Activated T-helper 1 cell treated with anti-CD3 and anti-CD28 coated beads, Interleukin-12 subunit alpha, Interleukin-12 subunit beta, Interleukin-2, Interleukin-4 antibody, amounts not matched to agents 30 ng/mL and 10 ng/mL and 1 ng/mL, durations not matched to agents 14 hours and 24 hours and 36 hours (primary cell): ENCODE data around the gene KRT3. TPM values are rescaled to one million over a fixed set of nuclear protein-coding genes. Genes with fewer than 3 reads are reported as not detected.
"Not testable (repeated sequence)": the region's sequence is repeated elsewhere in the genome, so short reads cannot be mapped to it uniquely, and the experiment has no call there.

ENCODE experiments used
- DNase-seq: peaks from one replicate; pipeline ENCODE4 v3.0.0; 2021; ENCODE audit warnings: low spot score
- H3K27ac Mint-ChIP-seq: one replicate; pipeline ENCODE4 v1.8.0; 2021; ENCODE audit warnings: mild to moderate bottlenecking, mixed read lengths
- H3K27me3 Mint-ChIP-seq: one replicate; pipeline ENCODE4 v1.8.0; 2022; ENCODE audit warnings: mild to moderate bottlenecking, moderate library complexity, mixed read lengths; ENCODE audit not compliant: insufficient read depth
- H3K36me3 Mint-ChIP-seq: one replicate; pipeline ENCODE4 v1.8.0; 2021; ENCODE audit warnings: low read depth, mixed read lengths
- H3K4me1 Mint-ChIP-seq: one replicate; pipeline ENCODE4 v1.8.0; 2021; ENCODE audit warnings: low read depth, mixed read lengths
- H3K4me3 Mint-ChIP-seq: one replicate; pipeline ENCODE4 v1.8.0; 2021; ENCODE audit warnings: mild to moderate bottlenecking, moderate library complexity, mixed read lengths
- H3K9me3 Mint-ChIP-seq: one replicate; pipeline ENCODE4 v1.8.0; 2021; ENCODE audit warnings: mixed read lengths
- intact Hi-C: fragments of 100-400 bp; cut with micrococcal nuclease; formaldehyde crosslinking; loops from one replicate; pipeline ENCODE4 v1.15.1; 2024
- total RNA-seq: library from RNA; stranded (reverse); gene quantifications from 2 replicates; pipeline ENCODE4 v1.2.3, GENCODE V29; 2022

KRT3 gene
- total RNA-seq, 1 donor from 2014 or later, result 0.08 TPM

DNA sequence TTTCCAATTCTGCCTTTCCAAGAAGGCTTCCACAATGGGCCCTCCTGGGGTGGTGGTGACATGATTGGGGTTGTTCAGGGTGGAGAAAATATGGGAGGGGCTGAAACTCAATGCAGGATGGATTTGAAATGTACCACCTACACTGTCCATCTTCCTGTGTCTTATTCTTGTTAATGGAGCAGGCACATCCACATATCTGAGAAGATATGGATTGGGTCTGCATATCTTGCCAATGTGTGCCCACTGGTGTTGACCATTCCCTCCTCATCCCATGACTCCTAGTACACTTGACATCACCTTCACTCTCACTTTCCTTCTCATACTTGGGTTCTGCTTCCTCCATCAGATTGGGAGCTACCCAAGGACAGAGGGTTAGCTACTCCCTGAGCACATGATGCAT, 26.0 kb downstream of the KRT3 start:
- H3K27ac Mint-ChIP-seq, result no peak overlapping the region
- no peaks in the 10 kb centered on the region for H3K9me3 Mint-ChIP-seq
- DNase-seq, result no peak
- H3K4me1 Mint-ChIP-seq, result no peaks in the 10 kb centered on the region
- intact Hi-C loops, result no loop called here
- H3K4me3 Mint-ChIP-seq, result no peak overlapping the region
- no peaks in the 10 kb centered on the region for H3K27me3 Mint-ChIP-seq
- no peaks in the 10 kb centered on the region for H3K36me3 Mint-ChIP-seq

GRCh38 chr12:52769354-52769753, 26.6 kb downstream of the KRT3 start:
- no peak for DNase-seq
- H3K36me3 Mint-ChIP-seq, result no peaks in the 10 kb centered on the region
- H3K27ac Mint-ChIP-seq, result no peak overlapping the region
- H3K4me1 Mint-ChIP-seq, result no peaks in the 10 kb centered on the region
- no peaks in the 10 kb centered on the region for H3K9me3 Mint-ChIP-seq
- H3K4me3 Mint-ChIP-seq, result no peak overlapping the region
- intact Hi-C loops, result no loop called here
- H3K27me3 Mint-ChIP-seq, result no peaks in the 10 kb centered on the region

DNA sequence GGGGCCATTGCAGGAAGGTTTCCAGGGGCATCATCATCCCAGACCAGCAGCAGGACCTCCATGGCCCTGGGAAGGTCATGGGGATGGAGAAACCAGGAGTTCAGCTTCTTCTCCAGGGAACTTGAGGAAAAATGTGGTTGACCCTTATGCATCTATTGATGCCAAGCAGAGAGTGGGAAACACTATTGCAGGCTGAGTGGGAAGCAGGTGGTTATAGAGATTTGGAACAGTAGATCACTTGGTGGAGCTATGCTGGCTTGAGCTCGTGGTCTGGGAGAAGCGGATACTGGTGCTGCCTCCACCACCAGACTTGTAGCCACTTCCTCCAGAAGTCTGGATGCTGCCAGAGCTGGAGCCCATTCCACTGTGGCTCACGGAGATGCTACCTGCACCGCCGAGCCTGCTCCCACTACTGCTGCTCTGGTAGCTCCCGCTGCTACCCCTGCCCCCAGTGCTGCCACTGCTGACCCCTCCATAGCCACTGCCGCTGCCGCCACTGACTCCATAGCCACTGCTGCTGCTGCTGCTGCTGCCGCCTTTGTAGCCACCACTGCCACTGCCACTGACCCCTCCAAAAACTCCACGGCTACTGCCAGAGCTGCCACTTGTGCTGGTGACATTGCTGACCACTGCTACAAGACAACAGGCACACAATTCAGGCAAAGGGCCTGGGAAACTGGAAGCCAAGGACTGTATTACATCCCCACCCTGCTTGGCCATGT, 27.3 kb downstream of the KRT3 start:
- Mint-ChIP-seq H3K36me3 (no peaks in the 10 kb centered on the region), H3K4me1 (no peaks in the 10 kb centered on the region), H3K27ac (no peak overlapping the region), H3K27me3 (no peaks in the 10 kb centered on the region), H3K4me3 (no peak overlapping the region), H3K9me3 (no peaks in the 10 kb centered on the region)
- DNase-seq, result no peak
- intact Hi-C loops, result no loop called here

- Mint-ChIP-seq H3K27me3 (no peaks in the 10 kb centered on the region), H3K4me1 (no peaks in the 10 kb centered on the region), H3K27ac (no peak overlapping the region), H3K9me3 (no peaks in the 10 kb centered on the region), H3K4me3 (no peak overlapping the region), H3K36me3 (no peaks in the 10 kb centered on the region)
- no peak for DNase-seq
- intact Hi-C loops, result no loop called here
These were observed 28.5 kb downstream of the KRT3 start for GRCh38 chr12:52767427-52767826.

DNA sequence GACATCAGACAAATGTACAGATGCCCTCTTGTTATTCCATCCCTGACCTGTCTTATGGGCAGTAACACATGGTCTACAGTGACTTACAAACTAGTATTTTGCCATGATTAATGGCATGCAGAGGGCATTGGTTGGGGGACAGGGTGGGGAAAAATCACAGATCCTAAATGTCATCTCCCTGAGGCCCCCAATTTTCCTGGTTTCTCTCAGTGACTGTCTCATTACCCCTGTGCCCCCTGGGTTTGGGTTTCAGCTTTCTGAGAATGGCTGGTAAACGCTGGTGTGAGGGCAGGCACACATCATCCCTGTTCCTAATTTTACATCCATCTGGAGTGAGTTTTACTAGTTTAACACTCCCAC, 28.9 kb downstream of the KRT3 start:
- H3K27ac Mint-ChIP-seq, result no peak overlapping the region
- H3K27me3 Mint-ChIP-seq, result no peaks in the 10 kb centered on the region
- no peak overlapping the region for H3K4me3 Mint-ChIP-seq
- no peaks in the 10 kb centered on the region for H3K9me3 Mint-ChIP-seq
- DNase-seq, result no peak
- intact Hi-C loops, result no loop called here
- no peaks in the 10 kb centered on the region for H3K4me1 Mint-ChIP-seq
- H3K36me3 Mint-ChIP-seq, result no peaks in the 10 kb centered on the region

DNA sequence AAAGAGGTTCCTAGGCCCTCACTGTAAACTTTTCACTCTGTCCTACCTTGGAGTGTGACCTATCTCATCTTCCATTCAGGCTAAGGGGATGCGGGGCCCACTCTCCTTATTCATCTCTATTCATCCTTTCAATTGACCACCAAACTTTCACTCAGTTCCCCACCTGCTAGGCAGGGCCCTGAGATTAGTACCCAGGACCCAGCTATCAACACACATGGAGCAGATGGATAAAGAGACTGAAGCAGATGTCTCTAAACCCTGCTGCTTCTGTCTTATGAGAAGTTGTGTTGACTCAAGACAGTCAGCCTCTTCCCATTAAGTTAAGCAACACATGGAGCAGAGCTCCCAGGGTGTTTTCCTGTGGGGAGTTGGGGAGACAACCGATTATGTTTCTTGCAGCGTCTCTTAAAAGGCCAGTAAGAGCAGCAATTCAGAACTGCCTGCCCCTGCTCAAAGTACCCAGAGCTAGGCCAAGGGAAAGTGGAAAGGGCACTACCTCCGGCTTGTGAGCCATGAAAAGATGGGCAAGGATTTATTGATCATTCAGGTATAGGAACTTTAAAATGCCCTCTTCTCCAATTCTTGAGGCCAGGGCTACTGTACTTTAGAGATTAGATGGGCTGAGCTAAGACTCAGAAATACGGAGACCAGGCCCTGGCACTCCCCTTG, 29.4 kb downstream of the KRT3 start:
- intact Hi-C loops, result no loop called here
- H3K9me3 Mint-ChIP-seq, result peaks cover 2% of the 10 kb centered on the region
- no peak overlapping the region for H3K27ac Mint-ChIP-seq
- no peak overlapping the region for H3K4me3 Mint-ChIP-seq
- DNase-seq, result no peak
- no peaks in the 10 kb centered on the region for H3K4me1 Mint-ChIP-seq
- no peaks in the 10 kb centered on the region for H3K27me3 Mint-ChIP-seq
- no peaks in the 10 kb centered on the region for H3K36me3 Mint-ChIP-seq

- Mint-ChIP-seq H3K27me3 (no peaks in the 10 kb centered on the region), H3K9me3 (peaks cover 9% of the 10 kb centered on the region), H3K4me3 (no peak overlapping the region), H3K36me3 (no peaks in the 10 kb centered on the region), H3K4me1 (no peaks in the 10 kb centered on the region), H3K27ac (no peak overlapping the region)
- DNase-seq, result no peak
- intact Hi-C loops, result no loop called here
These were observed 30.2 kb downstream of the KRT3 start for GRCh38 chr12:52765702-52766101.

DNA sequence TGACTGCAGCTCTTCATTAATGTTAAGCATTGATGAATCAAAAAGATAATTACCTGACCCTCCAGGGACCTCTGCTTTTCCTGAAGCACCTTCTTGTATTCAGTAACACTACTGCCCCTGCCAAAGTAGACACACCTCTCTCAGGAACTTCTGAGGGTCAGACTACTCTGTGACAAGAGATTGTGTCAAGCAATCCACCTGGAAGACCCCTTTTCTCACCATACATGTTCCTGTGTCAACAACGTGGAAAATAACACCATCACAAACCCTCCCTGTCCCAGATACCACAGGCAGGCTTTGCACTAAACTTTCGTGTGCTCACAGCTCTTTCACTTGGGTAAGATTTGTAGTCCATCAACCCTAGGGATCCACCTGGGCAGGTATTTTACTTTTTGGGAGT, 31.9 kb downstream of the KRT3 start:
- H3K27me3 Mint-ChIP-seq, result no peaks in the 10 kb centered on the region
- H3K9me3 Mint-ChIP-seq, result peaks cover 10% of the 10 kb centered on the region
- H3K27ac Mint-ChIP-seq, result no peak overlapping the region
- intact Hi-C loops, result no loop called here
- no peak overlapping the region for H3K4me3 Mint-ChIP-seq
- H3K36me3 Mint-ChIP-seq, result no peaks in the 10 kb centered on the region
- DNase-seq, result no peak
- no peaks in the 10 kb centered on the region for H3K4me1 Mint-ChIP-seq

GRCh38 chr12:52763036-52763659, 32.8 kb downstream of the KRT3 start:
- H3K9me3 Mint-ChIP-seq, result peaks cover 10% of the 10 kb centered on the region
- intact Hi-C loops, result no loop called here
- no peak overlapping the region for H3K4me3 Mint-ChIP-seq
- no peak for DNase-seq
- H3K36me3 Mint-ChIP-seq, result no peaks in the 10 kb centered on the region
- no peaks in the 10 kb centered on the region for H3K4me1 Mint-ChIP-seq
- no peaks in the 10 kb centered on the region for H3K27me3 Mint-ChIP-seq
- H3K27ac Mint-ChIP-seq, result no peak overlapping the region

- intact Hi-C loops, result no loop called here
- H3K9me3 Mint-ChIP-seq, result peaks cover 10% of the 10 kb centered on the region
- no peak overlapping the region for H3K27ac Mint-ChIP-seq
- H3K4me1 Mint-ChIP-seq, result no peaks in the 10 kb centered on the region
- H3K4me3 Mint-ChIP-seq, result no peak overlapping the region
- no peaks in the 10 kb centered on the region for H3K27me3 Mint-ChIP-seq
- no peaks in the 10 kb centered on the region for H3K36me3 Mint-ChIP-seq
- no peak for DNase-seq
These were observed 34.1 kb downstream of the KRT3 start for GRCh38 chr12:52761802-52762201.

DNA sequence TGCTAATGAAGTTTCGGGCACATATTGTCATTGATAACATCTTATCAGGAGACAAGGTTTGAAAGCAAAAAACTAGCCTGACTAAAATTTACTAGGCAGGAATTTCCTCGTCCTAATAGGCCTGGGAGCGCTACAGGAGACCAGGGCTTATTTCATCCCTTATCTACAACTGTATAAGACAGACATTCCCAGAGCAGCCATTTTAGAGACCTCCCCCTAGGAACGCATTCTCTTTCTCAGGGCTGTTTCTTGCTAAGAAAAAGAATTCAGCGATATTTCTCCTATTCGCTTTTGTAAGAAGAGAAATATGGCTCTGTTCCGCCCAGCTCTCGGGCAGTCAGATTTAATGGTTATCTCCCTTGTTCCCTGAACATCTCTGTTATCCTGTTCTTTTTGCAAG, 34.7 kb downstream of the KRT3 start:
- H3K4me1 Mint-ChIP-seq, H3K27ac Mint-ChIP-seq, H3K27me3 Mint-ChIP-seq, H3K36me3 Mint-ChIP-seq, intact Hi-C loops, H3K4me3 Mint-ChIP-seq, DNase-seq: not testable (repeated sequence)
- H3K9me3 Mint-ChIP-seq, result peaks cover 10% of the 10 kb centered on the region

GRCh38 chr12:52760623-52761022, 35.3 kb downstream of the KRT3 start:
- peaks cover 2% of the 10 kb centered on the region for H3K27me3 Mint-ChIP-seq
- no peaks in the 10 kb centered on the region for H3K36me3 Mint-ChIP-seq
- no peak overlapping the region for H3K27ac Mint-ChIP-seq
- no peak overlapping the region for H3K4me3 Mint-ChIP-seq
- DNase-seq, result no peak
- intact Hi-C loops, result no loop called here
- no peaks in the 10 kb centered on the region for H3K4me1 Mint-ChIP-seq
- peaks cover 10% of the 10 kb centered on the region for H3K9me3 Mint-ChIP-seq

DNA sequence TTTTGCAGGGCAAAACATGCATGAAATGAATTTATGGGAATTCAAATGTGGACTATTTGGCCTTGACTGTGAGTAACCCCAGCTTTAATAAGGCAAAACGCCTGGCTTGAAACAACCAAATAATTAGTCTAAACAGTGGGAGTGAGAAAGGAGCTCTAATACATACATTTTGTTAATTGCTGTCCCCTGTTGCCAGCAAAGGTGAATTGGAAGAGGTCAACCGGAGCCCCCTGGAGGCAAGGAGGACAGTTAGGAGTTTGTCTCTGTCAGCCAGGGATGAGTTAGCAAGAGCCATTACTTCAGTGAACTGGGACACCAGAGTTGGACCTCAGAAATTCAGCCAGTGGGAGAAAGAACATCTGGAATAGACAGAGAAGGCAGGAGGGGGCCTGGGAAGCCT, 36.2 kb downstream of the KRT3 start:
- DNase-seq, result no peak
- Mint-ChIP-seq H3K4me1 (no peaks in the 10 kb centered on the region), H3K4me3 (no peak overlapping the region), H3K36me3 (no peaks in the 10 kb centered on the region), H3K27ac (no peak overlapping the region), H3K9me3 (peaks cover 10% of the 10 kb centered on the region), H3K27me3 (peaks cover 2% of the 10 kb centered on the region)
- intact Hi-C loops, result no loop called here
